Endometrial microvascular endothelial cells (primary cell): ENCODE data around the gene RNLS. TPM values are rescaled to one million over a fixed set of nuclear protein-coding genes. Genes with fewer than 3 reads are reported as not detected.
"Not testable (repeated sequence)": the region's sequence is repeated elsewhere in the genome, so short reads cannot be mapped to it uniquely, and the experiment has no call there.

Experiments used
- in situ Hi-C: cut with HindIII; loops from 2 replicates; pipeline ENCODE4 v1.10.0; 2017; ENCODE audit warnings: low sequenced_read_pairs, low pct_unique_long_range_greater_than_20kb; ENCODE audit errors: inconsistent ontology term
- total RNA-seq: library from RNA; depleted of rRNA; stranded (reverse); fragments of >200 nt; gene quantifications from one replicate; pipeline ENCODE4 v1.2.3, GENCODE V29; 2015; ENCODE audit errors: inconsistent ontology term

RNLS gene
- total RNA-seq, 1 donor from 2014 or later: 5.0 TPM

DNA sequence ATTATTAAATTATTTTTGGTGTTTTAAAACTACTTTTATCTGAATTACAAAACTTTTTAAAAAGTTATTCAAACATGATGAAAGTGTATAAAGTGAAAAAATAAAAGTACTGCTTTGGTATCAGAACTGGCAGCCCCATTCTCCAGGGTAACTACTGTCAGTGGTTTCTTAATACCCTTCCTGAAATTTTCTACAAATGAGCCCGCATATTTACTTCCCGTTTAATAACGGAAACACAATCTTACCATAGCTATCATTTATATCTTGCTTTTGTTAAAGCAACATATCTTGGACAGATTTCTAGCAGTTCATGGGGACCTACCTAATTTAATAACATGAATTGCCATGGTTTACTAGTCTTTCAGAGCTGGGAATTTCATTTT, 249.9 kb downstream of the RNLS start:
- in situ Hi-C loops: no loop called here

DNA sequence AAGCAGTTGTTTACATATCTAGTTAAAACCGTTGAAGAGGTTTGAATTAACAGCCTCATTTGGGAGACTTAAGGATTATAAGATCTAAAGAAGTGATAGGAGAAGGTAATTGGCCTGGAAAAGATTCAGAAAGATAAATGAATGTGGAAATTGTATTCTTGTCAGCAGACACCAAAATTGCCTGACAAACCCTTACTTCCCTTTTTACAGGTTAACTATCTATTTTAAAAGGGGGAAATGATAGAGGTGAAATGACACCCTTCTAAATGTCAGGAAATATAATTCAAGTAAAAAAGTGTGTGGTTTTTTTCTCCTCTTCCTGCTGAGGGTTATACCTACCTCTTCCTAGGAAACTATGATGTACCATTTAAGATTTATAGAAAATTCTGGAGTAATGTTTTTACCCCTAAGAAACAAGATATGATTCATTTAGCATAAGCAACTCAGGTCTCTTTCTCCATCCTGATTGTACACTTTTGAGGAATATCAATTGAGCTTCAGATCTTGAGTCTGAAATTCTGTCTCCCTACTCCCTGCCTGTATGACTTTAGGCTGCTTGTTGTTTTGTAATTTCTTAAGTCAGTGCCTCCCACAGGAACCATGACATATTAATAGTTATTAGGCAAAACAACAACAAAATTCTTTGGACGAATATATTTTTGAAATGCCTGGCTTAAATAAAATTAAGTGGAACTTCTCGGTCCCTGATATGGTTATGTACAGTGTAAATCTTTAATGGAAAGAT, 250.4 kb downstream of the RNLS start:
- in situ Hi-C loops: no loop called here

DNA sequence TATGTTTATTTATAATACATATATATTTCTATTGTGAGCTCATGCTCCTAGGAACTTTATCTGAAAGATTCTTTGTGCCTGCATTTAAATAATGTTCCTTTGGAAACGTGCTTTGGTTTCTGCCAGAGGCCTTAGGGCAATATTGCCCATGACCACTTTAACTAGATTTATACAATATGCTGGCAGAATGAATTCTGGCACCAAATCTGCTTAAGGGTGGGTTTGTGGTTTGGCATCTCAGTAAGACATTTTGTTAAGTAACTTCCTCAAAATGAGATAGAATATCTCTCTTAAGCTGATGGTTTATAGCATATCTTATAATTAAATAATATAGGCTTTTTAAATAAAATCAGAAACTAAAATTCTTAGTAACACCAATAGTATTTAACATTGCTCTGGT, 252.9 kb downstream of the RNLS start:
- in situ Hi-C loops: no loop called here

DNA sequence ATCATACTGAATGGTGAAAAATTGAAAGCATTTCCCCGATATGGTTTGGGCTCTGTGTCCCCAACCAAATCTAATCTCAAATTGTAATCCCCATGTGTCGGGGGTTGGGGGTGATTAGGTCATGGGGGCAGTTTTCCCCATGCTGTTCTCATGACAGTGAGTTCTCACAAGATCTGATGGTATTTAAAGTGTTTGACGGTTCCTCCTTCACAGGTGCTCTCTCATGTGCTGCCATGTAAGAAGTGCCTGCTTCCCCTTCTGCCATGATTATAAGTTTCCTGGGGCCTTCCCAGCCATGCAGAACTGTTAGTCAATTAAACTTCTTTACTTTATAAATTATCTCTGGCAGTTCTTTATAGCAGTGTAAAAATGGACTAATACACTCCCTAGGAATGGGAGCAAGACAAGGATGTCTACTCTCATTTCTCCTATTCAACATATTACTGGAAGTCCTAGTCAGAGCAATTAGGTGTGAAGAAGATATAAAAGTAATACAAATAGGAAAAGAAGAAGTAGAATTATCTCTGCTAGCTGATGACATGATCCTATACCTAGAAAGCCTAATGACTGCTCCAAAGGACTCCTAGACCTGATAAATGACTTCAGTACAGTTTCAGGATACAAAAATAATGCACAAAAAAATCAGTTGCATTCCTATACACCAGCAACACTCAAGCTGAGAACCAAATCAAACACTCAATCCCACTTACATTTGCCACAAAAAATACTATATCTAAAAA, 260.6 kb downstream of the RNLS start:
- in situ Hi-C loops: no loop called here

DNA sequence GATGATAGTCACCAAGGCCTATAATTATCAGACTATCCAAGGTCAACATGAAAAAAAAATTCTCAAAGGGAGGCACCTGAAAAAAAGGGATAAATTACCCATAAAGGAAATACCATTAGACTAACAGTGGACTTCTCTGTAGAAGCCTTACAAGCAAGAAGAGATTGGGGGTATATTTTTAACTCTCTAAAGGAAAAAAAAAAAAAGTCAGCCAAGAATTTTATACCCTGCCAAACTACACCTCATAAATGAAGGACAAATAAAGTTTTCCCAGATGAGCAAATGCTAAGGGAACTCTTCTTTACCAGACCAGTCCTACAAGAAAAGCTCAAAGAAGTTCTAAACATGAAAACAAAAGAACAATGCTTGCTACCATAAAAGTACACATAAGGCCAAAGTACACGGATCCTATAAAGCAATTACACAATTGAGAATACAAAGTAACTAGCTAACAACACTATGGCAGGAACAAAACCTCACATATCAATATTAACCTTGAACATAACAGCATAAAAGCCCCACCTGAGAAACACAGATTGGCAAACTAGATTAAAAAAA, 263.1 kb downstream of the RNLS start:
- in situ Hi-C loops: no loop called here

DNA sequence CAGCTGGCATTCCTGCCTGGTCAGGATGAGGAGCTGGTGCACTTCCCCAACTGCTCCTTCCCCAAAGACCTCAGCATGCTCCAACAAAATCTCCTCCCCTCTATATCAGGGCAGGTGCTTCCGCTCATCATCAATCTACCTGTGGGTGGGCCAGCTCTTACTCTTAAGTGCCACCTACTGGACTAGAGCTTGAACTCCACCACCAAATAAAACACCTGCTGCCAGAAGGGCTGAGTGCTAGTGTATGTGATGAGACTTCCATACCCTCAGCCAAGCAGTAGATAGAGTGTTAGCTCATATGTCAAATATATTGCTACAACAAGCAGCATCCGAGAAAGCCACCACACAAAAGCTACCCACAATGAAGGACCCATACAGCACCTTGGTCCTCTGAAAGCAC, 264.3 kb downstream of the RNLS start:
- in situ Hi-C loops: no loop called here

DNA sequence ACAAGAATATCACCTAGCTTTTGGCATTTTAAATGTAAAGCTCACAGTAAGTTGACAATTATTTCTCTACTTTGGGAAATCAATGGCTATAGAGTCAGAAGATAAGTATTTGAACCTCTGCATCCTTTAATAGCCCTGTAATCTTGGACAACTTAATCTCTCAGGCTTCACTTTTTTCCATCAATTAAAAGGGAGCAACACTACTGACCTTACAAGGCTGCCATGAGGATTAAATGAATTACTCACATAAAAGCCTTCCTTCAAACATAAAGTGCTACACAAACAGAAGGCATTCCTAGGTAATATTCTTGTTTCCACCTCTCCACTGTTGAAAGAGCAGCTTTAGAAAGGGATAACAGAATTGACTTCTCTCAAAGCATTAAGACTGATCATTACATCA, 266.0 kb downstream of the RNLS start:
- in situ Hi-C loops: no loop called here

DNA sequence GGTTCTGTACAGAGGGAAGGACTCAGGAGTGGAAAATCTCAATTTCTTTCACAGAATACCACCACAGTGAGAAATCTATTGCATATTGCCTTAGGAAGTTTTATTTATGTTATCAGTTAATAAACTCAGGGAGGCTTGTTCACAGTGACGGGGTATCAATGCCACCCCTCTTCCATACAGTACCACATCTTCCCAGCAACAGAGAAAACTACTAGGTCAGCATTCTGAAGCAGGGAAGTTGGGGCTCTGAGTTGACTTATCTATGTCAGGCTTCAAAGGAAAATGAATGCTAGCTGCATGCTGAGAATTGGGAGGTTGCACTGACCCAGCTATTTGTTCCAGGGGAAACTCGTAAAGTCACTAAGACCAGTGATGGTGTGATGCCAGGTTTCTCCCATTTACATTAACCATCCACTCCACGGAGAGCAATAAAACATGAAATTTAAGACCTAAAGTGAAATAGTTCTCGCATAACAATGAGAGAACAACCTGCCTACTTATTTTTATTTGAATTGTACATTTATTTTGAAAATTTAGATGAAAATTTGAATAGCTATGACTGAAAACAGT, 266.7 kb downstream of the RNLS start:
- in situ Hi-C loops: no loop called here

DNA sequence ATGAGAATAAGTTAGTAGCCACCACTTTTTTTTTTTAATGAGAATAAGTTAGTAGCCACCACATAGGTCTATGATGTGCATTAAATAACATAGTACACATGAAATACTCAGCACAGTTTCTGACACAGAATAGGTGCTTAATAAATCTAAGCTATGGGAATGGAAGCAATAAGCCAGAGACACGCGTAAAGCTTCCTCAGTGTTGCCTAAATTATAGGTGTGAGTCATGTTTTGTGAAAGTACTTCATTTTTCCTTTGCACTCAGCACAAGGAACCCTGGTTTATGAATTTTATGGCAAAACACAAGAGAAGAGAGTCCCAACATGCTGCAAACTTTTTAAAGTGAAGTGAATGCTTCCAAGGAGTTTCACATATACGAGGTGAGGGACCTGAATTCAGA, 267.4 kb downstream of the RNLS start:
- in situ Hi-C loops: no loop called here

DNA sequence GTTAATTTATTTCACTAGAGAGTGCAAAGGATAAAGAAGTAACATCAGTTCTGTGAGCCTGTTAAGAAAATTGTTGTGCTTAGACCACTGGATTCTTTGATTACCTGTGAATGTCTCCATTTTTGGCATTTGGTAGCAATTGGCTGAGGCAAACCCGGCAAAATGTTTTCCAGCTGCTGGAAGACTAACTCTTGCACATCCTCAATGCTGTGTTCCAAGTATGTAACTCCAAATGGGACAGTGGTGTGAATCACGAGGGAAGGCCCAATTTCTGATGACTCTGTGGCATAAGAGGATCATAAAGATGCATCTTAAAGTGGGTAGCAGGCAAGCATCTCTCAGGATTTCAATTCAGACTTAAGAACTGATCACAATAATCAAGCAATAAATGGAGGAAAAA, 268.8 kb downstream of the RNLS start:
- in situ Hi-C loops: no loop called here

DNA sequence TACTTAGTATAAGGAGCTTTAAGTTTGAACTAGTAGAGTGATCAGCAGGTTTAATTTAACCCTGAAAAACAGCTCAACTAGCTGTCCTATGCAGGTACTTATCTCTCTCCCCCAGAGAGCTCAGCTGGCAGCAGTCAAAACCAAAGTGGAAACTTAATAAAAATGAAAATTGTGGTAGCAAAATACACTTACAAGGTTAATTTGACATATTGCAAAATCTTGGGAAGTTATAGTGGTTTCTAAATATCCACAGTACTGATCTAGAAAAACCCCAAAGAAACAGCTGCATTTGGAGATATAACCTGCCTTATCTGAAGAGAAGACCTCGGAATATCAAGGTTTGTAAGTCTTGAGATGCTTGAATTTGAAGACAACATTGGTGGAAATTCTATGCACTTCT, 269.2 kb downstream of the RNLS start:
- in situ Hi-C loops: no loop called here

DNA sequence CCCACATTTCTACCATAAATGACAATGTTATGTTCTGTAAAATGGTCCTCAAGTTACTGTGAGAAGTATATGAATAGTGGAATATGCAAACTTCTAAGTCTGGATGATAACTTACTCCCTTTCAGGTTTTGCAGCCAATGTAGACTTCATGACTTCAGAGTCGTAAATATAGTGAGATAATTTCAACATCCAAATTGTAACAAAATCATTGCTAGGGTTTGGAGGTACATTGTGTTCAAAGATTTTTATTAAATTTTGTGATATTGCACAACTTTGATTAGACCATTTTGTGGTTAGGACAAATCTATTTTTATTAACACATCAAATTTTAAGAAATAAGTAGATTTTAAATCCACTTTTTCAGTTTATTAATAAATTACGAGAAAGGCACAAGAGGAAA, 270.3 kb downstream of the RNLS start:
- in situ Hi-C loops: no loop called here

DNA sequence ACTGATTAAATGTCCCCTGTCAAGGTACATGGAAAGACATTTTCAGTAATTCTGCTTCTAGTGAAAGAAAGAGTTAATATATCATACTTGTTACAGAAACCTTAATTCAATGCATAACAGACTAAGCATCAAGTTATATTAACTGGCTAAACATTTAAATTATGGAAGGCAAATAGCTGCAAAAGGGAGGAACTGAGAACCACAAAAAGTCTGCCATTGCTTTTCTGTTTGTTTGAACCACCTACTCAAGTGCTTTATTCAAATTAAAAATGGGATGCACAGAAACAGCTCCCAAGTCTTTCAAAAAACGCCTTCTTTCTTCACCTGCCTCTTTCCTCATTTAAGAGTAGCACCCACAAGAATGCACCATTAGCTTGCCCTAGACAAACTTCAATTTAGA, 271.9 kb downstream of the RNLS start:
- in situ Hi-C loops: no loop called here

DNA sequence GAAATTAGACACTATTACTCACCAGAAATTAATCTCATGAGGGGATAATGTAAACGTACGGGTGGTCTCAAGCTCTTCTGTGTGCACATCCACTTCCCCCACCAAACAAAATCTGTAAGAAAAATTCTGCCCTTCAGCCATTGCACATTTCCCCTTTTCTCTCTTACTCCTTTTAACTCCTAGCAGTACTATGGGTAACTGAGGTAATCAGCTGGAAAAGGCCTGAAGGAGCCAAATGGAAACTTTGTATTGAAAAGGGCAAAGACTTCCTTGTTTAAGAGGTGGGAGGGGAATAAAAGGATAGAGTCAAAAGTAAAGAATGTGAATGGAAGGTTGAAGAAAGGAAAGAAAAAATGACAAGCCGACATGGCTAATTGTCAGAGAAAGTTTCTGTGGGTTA, 273.8 kb downstream of the RNLS start:
- in situ Hi-C loops: no loop called here

DNA sequence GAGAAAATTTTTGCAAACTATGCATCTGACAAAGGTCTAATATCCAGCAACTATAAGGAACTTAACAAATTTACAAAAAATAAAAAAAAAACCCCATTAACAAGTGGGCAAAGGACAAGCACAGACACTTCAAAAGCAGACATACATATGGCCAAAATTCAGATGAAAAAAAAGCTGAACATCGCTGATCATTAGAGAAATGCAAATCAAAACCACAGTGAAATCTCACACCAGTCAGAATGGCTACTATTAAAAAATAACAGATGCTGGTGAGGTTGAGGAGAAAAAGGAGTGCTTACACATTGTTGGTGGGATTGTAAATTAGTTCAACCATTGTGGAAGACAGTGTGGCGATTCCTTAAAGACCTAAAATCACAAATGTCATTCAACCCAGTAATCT, 274.8 kb downstream of the RNLS start:
- in situ Hi-C loops: not testable (repeated sequence)

DNA sequence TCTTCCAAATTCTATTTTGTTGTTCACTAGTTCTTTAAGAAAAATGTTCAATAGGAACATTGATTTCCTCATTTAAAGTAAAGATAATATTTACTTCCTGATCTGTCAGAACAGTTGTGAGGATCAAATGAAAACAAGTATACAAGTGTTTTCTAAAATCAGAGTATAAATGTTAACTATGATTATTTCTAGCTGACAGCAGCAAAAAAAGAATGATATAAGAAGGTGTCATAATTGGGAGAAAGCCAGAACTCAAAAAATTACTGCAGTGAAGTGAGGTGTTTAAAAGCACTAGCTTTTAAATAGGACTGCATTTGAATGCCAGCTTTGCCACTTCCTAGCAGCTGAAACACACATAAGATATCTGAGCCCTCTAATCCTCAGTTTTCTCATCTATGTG, 283.3 kb downstream of the RNLS start:
- in situ Hi-C loops: no loop called here

DNA sequence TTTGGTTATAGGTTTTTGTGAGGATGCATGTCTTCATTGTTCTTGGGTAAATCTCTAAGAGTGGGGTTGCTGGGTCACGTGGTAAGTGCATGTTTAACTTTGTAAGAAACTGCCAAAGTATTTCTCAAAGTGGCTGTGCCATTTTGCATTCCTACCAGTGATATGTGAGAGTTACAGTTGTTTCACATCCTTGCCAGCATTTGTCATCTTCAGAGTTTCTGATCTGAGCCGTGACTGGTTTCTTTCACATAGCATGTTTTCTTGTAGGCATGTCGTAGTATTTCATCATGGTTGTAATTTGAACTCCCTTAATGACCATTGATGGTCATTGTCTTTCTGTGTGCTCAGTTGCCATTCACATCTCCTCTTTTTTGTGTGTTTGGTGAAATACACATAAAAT, 286.0 kb downstream of the RNLS start:
- in situ Hi-C loops: no loop called here

DNA sequence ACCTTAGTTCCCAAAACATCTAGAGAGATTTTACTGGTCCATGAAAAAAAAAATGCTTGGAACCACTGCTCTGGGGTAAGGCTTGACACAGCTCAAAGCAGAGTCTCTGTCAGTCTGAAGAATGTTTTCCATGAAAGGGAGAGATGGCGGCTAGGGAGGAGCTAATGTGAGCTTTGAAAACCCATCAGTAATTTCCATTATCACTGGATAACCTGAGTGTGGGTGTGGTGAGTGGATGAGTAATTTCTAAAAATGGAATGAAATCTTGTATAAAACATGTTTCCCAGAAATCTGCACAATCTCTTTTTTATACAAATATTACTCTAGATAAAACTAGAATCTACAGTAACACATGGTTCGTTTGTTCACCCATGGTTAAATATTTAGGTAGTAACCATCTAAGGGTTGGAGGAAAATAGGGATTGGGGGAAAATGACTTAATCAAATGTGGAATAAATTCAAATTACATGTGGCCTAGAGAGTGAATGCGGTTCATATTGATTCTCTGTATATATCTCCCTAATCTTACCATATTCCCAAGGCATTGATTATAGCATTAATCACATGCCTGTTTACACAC, 289.4 kb downstream of the RNLS start:
- in situ Hi-C loops: no loop called here

DNA sequence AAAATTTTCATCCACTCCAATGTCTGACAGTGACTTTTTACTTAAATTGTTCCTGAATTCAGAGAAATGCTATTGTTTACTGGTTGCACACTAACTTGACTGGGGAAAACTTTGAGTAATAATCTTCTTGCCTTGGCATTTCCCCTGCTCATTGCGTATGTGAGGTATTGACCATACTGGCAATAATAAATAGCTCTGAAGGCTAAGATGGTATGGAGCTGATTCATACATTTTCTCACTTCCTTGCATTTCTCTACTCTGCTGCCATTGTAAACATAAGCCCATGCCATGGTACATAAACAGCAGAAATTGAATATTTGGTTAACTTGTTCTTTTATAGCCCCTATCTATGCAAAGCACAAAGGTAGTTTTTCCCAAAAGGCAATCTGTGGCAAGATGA, 290.0 kb downstream of the RNLS start:
- in situ Hi-C loops: no loop called here

DNA sequence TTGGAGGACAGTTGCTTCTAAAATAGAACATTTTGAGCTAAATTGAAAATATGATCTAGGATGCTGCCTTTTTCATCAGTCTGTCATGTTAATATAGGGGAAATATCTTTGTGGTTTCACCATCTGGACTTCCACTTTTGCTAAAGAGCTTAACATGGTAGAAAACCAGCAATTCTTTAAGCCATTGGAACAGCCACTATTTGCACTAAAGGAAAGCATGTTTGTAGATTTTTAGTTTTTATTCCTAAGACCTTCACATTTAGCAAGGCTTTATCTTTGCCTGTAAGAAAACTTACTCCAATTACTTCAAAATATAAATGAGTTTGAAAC, 291.0 kb downstream of the RNLS start:
- in situ Hi-C loops: no loop called here
